CD4-positive, alpha-beta T cell treated with Interleukin-6 at 100 ng/mL for 8 hours (primary cell): ENCODE measurements around the gene ARMH4.

Source experiments
- DNase-seq: peaks from one replicate; pipeline ENCODE4 v3.0.0-alpha.2; 2020; ENCODE audit warnings: mixed read lengths, low spot score

Gene ARMH4, protein sequence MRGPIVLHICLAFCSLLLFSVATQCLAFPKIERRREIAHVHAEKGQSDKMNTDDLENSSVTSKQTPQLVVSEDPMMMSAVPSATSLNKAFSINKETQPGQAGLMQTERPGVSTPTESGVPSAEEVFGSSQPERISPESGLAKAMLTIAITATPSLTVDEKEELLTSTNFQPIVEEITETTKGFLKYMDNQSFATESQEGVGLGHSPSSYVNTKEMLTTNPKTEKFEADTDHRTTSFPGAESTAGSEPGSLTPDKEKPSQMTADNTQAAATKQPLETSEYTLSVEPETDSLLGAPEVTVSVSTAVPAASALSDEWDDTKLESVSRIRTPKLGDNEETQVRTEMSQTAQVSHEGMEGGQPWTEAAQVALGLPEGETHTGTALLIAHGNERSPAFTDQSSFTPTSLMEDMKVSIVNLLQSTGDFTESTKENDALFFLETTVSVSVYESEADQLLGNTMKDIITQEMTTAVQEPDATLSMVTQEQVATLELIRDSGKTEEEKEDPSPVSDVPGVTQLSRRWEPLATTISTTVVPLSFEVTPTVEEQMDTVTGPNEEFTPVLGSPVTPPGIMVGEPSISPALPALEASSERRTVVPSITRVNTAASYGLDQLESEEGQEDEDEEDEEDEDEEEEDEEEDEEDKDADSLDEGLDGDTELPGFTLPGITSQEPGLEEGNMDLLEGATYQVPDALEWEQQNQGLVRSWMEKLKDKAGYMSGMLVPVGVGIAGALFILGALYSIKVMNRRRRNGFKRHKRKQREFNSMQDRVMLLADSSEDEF

GRCh38 chr14:58152014-58152857, at the start of gene ARMH4:
TSS of gene ARMH4 (minus strand) at chr14:58152213. CDS start at chr14:58139358, 12,855 bp downstream.
- DNase-seq = peak; percentile 42

GRCh38 chr14:58200846-58201245, 48.8 kb upstream of the ARMH4 start:
- DNase-seq = no peak

DNA sequence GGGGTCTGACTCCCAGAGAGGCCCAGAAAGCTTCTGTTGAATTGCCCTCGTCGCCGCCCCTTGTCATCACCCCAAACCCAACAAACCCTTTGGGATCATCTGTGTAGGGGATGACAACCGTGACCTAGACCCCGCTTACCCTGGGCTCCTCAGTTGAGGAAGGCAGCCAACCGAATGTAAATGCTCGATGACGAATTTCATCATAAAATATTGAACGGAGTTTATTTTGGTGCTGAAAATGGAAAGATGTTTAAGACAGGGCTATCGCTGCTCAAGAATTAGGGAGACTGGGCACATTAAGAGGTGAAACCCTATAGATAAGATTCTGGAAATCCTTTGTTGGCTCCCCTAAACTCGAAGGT, 48.4 kb upstream of the ARMH4 start:
- no peak for DNase-seq

DNA sequence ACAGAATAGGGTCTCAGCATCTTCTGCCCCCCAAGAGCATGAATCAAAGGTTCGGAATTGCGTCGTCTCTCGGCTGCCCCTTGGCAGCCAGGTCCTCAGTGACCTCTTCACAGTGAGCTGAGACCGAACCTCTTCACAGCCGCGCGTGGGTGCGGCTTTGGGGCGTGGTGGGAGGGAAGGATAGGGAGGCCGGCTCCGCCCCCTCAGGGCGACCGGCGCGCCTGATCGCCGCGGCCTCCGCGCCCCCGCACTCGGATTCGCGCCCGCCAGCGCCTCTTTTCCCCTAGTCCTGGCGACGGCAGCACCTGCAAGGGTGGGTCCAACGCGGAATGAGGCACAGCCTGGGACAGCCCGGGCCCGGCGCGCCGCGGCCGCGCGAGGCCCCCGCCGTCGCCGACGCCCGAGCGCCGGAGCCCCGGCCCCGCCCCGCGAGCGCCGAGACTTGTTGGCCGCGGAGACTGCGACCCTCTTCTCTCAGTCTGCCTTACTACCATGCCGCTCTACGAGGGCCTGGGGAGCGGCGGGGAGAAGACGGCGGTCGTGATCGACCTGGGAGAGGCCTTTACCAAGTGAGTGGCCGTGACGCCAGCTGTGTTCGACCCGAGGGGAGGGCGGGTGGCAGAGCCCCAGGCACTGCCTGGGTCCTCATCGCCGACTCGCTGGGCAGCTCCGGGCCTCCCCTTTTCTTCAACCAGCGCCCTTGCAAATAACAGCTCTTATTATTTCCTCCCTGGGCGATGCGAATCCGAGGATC, 47.9 kb upstream of the ARMH4 start, which contains the start of gene ACTR10:
Gene ACTR10 (plus strand): TSS at position 424 of the 754 bp plus-strand sequence. CDS start 69 bp downstream, at position 493.
- DNase-seq = peak; percentile 81

GRCh38 chr14:58198086-58198485, 46.1 kb upstream of the ARMH4 start:
- DNase-seq = peak; percentile 3

GRCh38 chr14:58196198-58196597, 44.2 kb upstream of the ARMH4 start:
- DNase-seq = no peak

DNA sequence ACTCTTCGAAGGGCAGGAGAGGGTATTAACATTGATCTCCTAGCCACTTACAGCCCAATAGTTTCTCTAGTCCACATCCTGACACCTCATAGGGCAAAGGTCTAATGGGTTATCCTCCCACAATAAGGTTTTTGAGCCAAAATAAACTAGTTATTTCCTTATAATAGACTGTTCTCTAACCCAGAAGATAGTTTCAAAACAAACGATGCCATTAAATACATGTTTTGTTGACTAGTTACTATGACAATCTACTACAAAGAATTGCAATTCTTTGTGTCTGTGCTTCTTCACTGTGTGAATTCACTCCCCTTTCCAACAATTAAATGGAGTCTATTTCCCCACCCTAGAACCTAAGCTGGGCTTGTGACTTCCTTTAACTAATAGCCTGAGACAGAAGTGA, 41.5 kb upstream of the ARMH4 start:
- no peak for DNase-seq

DNA sequence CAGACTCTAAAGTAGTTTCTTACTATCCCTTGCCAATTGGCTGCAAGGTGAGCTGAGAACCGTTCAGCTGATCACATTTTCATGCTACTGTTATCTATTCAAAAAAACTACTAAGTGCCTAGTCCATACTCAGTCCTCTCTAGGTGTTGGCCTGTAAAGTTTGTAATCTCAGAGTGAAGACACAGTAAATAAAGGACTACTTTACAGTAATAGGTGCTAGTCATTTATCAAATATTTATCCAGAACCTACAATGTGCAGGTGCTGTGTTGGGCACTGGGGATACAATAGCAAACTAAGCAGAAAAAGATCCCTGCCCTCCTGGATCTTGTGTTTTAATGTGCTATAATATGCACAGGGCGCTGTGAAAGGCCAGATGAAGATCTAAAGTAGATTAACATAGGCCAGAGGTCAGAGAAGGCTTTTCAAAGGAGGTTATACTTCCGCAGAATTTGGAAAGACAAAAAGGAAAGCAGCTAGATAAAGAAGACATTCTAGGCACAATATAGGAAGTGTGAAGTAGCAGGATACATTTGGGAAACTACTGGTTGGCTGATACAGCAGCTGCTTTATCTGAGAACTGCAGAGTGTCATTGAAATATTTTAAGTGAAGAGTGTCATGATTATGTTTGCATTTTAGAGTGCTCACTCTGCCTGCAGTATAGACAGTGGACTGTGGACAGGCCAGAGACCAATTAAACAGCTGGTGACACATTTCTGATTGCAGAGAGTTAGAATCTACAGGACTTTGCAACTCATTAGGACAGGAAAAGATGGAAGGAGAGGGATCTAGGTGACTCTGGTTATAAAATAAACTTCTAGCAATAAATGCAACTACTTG, 40.0 kb upstream of the ARMH4 start:
- DNase-seq = no peak

- no peak for DNase-seq
Measured at GRCh38 chr14:58189176-58189575, 37.2 kb upstream of the ARMH4 start.

- no peak for DNase-seq
Measured at GRCh38 chr14:58177125-58177524, 25.1 kb upstream of the ARMH4 start.

DNA sequence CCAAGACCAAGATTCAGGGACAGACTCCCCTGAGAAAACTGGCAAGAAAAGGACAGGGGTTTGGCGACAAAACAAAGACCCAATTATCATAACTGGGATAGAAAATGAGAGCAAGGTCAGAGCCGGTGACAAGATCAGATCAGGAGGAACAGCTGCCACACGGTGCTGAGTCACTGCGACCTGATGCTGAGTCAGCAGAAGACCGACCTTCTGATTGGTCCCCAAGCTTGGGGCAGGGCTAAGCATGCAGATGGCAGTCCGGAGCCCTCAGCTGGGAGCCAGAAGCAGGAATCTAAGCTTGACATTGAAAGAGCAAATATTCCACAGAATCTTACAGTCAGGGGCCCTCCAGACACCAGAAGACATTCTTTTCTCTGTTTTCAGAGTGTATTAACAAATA, 19.1 kb upstream of the ARMH4 start:
- peak; percentile 4 for DNase-seq

GRCh38 chr14:58167891-58168290, 15.9 kb upstream of the ARMH4 start:
- no peak for DNase-seq

- no peak for DNase-seq
Measured at GRCh38 chr14:58167057-58167456, 15.0 kb upstream of the ARMH4 start.

DNA sequence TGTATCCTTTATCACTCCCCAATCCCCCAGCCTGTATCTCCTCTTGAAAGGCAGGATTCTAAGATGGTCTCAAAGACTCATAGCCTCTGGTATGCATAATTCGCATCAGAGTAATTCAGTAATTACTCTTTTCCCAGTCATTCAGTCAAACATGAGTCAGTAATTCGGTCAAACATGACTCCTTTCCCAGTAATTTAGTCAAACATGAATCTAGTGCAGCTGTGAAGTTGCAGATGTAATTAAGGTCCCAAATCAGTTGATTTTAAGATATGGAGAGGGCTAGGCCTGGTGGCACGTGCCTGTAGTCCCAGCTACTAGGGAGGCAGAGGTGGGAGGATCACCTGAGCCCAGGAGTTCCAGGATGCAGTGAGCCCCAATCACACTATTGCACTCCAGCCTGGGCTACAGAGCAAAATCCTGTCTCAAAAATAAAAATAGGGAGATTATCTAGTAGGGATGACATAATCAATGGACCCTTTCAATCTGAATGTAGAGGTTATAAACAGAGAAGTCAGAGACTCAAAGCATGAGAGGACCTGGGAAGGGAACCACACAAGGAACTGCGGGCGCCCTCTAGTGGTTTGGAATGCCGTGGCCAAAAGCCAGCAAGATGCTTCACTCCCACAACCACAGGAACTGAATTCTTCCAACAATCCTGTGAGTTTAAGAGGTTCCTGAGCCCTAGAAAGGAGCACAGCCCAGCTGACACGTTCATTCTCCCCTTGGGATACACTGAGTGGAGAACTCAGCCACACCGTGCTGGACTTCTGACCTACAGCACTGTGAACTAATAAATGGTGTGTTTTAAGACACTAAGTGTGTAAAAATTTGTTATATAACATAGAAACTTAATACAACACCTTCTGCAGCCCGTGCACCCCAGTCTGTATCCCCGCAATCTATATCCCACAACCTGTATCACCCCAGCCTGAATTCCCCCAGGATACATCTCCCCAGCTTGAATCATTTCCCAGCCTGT, 14.3 kb upstream of the ARMH4 start:
- peak; percentile 66 for DNase-seq

DNA sequence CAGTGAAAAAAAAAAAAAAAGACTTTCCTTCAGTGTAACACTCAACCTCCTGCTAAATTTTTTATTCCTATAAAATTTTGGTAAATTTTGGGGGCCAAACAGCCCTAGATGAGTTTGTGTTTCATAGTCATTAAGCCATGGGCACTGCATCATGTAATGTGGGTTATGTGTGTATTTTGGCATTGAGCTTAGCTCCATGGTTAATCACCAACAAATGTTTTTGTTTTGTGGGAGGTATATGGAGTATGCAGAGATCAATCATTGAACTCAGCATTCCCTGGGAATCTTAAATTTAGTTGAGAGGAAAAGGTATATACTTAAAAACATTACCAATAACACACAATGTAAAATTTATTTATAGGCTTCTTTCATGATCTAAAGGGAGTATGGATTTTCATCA, 8.5 kb upstream of the ARMH4 start:
- DNase-seq = no peak

DNA sequence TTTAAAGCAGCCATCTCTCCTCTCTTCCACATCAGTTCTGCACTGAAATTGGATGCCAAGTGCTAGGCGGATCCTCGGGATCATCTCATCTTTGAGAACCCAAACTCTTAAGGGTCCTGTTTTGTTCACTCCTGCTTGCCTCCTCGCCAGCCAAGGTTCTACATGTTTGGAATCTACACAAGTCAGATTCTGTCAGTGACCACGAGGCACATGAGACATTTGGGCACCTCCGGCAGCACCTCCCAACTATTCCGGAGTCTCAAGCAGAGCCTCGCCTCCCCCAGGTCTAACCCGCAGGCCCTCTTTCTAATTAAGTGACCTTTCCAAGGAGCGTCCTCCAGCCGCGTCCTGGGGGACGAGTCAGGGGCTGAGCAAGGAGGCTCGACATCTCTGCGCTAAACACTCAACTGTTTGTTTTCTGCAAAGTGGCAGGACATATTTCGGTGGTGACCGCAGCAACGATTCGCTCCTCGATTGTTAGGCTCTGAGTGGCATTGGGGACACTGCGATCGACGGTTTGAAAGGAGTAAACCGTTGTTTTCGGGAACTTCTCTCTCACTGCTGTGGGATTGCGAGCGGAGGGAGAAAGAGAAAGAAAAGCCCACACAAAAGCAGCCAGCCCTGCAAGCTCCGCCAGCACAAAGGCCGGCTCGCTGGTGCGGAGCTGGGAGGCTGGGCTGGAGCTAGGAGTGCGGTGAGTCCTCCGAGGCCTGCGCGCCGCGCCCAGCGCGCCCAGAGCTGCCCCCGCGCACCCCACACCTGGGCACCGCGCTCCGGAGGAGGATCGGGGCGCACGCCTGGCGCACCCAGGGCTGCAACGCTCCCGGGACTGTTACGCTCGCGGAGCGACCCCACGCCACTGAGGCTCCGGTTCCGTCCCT, 640 bp downstream of the ARMH4 start:
- DNase-seq = no peak

DNA sequence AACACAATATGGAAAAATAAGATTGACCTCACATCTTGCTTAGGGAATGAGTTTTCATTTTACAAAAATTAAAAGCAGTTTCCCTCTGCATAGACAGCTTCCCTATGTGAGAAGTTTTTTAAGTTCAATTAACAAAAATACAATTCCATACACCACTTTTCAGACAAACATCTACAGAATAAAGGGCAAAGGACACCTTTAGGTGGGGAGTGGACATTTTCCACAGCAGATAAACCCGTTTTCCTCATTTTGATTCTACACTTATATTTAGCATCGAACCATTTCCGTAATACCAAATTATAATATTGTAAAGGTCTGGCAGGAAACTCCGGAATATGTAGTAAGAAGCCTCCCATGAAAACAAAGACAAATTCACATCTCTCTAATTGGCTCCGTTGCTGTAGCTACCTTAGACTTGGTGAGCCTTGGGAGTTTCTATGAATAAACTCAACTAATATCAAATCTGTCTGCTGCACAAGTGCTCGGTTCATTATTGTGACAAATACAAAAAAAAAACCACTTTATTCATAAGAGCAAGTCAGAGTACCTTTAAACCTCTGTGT, 1.7 kb downstream of the ARMH4 start:
- DNase-seq = no peak

DNA sequence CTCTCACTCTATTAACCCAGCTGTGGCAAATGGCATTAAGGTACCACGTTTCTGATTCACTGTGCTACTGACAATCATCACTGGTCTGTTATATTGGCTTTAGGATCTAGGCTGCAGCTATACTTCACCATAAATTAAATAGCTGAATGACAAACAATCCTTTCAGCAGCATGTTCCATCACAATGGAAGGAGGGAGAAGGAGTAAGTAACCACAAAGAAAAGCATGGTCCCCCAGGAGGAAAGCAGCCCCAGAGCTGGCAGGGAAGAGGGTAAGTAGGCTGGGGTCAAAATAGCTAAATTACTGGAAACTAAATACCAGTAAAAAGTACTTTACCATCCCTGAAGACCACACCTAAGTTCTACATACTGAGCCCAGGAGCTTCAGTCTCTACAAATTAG, 2.8 kb downstream of the ARMH4 start:
- DNase-seq = no peak
